ENCODE results near the gene MYOC.
"Not testable (repeated sequence)": the region's sequence is repeated elsewhere in the genome, so short reads cannot be mapped to it uniquely, and the experiment has no call there.

DNA sequence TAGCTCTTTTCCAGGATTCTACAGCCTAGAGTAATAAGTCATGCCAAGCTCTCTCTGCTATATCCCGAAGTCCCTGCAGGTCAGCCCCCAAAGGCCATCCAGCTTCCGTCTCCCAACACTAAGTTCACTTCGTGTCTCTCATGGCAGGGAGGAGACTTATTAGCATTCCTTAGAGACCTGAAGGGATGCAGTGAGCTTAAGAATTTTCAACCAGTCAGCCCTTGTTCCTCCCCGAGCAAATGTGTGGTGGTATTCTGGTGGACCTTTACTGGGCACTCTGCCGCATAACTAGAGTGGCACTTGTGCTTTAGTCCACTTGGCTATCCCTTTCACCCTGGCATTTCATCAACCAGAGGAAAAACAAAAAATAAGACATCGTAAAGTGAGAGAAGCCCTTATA is 49.4 kb downstream of the MYOC start:
- TF ChIP-seq POLR2A (IDR thresholded peaks at IDR 0.05) = not testable (repeated sequence)
- TF ChIP-seq, protein P1, sequence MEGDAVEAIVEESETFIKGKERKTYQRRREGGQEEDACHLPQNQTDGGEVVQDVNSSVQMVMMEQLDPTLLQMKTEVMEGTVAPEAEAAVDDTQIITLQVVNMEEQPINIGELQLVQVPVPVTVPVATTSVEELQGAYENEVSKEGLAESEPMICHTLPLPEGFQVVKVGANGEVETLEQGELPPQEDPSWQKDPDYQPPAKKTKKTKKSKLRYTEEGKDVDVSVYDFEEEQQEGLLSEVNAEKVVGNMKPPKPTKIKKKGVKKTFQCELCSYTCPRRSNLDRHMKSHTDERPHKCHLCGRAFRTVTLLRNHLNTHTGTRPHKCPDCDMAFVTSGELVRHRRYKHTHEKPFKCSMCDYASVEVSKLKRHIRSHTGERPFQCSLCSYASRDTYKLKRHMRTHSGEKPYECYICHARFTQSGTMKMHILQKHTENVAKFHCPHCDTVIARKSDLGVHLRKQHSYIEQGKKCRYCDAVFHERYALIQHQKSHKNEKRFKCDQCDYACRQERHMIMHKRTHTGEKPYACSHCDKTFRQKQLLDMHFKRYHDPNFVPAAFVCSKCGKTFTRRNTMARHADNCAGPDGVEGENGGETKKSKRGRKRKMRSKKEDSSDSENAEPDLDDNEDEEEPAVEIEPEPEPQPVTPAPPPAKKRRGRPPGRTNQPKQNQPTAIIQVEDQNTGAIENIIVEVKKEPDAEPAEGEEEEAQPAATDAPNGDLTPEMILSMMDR (IDR thresholded peaks at IDR 0.05) = not testable (repeated sequence)

All from tibial nerve (tissue), 3 donors.